ENCODE results near the gene PAXIP1.
"Not testable (repeated sequence)": the region's sequence is repeated elsewhere in the genome, so short reads cannot be mapped to it uniquely, and the experiment has no call there.

The PAXIP1 gene

GRCh38 chr7:154942691-154943090 lies 60.2 kb downstream of the PAXIP1 start:
- DNase-seq: no peak

DNA sequence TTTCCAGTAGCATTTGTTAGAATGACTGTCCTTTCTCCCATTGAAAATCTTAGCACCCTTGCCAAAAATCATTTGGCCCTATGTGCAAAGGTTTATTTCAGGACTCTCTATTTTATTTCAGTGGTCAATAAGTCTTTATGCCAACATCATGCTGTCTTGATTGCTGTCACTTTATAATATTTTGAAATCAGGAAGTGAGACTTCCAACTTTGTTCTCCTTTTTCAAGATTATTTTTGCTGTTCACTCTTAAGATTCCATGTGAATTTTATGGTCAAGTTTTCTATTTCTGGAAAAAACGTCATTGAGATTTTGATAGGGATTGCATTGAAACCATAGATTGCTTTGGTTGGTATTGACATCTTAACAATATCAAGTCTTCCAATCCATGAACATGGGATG lies 65.1 kb downstream of the PAXIP1 start:
- DNase-seq: no peak

GRCh38 chr7:154934353-154934952 lies 68.5 kb downstream of the PAXIP1 start:
- DNase-seq: not testable (repeated sequence)

GRCh38 chr7:154931906-154932305 lies 71.0 kb downstream of the PAXIP1 start:
- no peak for DNase-seq

DNA sequence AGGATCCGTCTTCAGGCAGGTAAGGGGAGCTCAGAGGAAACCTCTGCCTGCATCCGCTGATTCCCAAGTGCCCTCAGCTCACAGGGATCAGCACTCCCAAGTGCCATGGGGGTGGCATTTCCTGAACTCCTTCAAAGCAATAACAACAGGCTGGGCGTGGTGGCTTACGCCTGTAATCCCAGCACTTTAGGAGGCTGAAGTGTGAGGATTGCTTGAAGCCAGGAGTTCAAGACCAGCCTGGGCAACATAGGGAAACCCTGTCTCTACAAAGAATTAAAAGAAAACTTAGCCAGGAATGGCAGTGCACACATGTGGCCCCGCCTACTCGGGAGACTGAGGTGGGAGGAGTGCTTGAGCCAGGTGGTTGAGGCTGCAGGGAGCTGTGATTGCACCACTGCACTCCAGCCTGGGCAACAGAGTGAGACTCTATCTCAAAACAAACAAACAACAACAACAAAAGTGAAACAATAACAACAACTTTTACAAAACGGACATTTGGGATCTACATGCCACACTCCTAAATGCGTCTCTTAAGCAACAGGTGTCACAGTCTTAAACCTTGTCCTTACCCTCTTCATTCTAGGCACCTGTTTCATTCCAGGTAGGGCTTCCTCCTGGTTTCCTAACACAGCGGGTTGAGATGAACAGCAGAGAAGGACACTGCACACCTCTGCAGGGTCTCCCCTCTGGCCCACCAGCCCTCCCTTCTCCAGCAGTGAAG lies 73.8 kb downstream of the PAXIP1 start:
- no peak for DNase-seq

GRCh38 chr7:154928136-154929005 lies 74.6 kb downstream of the PAXIP1 start:
- peak; percentile 8 for DNase-seq

- DNase-seq: peak; percentile 68
These were observed 75.2 kb downstream of the PAXIP1 start for GRCh38 chr7:154927624-154928125.

- DNase-seq: not testable (repeated sequence)
These were observed 80.5 kb downstream of the PAXIP1 start for GRCh38 chr7:154922472-154922871.

DNA sequence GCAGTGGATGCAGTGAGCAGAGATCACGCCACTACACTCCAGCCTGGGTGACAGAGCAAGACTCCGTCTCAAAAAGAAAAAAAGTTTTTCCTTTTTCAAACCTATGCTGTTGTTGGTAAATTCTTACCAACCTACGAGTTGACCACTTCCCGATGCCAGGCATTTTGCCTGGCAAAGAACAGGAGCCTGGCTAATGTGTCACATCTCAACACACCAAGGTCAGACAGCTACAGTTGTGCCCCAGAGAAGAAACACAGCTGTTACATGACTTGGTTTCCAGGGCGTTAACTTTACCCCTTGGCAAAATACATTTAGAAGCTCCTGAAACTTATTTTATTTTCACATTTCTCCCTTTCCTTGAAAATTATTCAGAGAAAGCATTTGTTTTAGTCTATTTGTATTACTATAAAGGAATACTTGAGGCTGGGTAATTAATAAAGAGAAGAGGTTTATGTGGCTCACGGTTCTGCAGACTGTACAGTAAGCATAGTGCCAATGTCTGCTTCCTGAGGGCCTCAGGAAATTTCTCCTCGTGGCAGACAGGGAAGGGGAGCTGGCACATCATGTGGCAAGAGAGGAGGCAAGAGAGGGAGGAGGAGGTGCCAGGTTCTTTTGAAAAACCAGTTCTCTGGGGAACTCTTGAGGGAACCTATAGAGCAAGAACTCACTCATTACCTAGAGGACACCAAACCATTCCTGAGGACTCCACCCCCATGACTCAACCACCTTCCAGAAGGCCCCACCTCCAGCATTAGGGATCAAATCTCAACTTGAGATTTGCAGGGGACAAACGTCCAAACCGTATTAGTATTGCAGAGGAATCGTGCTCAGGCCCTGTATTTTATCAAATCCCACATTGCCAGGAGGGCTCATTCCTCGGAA lies 83.3 kb downstream of the PAXIP1 start:
- DNase-seq: no peak

- no peak for DNase-seq
These were observed 84.2 kb downstream of the PAXIP1 start for GRCh38 chr7:154918741-154919140.

DNA sequence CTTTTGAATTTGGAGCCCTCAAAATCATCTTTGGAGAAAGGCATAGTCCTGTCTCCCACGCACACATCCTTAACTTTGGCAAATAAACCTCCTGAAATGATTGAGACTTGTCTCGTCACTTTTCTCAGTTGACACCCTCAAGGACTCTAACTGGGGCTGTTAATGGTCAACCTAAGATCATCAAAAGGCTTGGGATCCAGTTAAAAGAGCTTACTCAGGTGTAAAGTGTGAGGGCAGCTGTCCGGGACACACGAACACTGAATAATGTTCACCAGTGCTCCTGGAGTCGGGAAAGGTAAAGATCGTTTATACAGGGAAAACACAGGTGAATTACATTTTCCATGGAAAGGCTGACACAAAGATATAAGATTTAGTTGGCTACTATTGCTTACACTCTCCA lies 84.7 kb downstream of the PAXIP1 start:
- no peak for DNase-seq

- DNase-seq: no peak
These were observed 85.1 kb downstream of the PAXIP1 start for GRCh38 chr7:154917808-154918160.

DNA sequence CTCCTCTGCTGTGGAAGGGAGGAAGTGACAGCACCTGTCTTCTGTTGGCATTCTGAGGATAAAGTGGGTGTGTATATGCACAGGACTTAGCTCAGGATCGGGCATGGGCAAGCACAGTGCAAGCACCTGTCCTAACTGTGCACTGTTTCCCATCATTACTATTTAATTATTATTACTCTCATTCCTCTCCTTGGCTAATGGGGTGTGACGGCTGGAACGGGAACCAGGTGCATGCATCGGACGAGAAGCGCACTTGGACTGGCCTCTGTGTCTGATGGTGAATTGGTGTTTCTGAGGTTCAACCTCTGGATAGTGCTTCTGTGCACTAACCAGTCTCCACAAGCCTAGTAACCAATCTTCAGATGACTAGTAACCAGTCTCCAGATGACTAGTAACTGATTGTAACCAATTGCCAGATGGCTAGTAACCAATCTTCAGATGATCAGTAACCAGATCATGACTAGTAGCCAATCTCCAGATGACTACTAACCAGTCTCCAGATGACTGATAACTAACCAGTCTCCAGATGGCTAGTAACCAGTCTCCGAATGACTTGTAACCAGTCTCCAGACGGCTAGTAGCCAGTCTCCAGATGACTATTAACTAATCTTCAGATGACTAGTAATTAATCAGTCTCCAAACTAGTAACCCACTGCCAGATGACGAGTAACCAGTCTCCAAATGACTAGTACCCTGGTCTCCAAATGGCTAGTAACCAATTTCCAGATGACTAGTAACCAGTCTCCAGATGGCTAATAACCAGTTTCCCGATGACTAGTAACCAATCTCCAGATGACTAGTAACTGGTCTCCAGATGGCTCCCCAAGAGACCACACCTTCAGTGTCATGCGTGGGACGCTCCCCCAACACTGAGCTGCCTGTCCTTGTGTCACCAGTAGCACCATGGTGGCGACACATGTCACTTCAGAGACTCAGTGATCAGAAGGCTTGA lies 85.8 kb downstream of the PAXIP1 start:
- no peak for DNase-seq

- no peak for DNase-seq
These were observed 86.5 kb downstream of the PAXIP1 start for GRCh38 chr7:154916381-154916780.

DNA sequence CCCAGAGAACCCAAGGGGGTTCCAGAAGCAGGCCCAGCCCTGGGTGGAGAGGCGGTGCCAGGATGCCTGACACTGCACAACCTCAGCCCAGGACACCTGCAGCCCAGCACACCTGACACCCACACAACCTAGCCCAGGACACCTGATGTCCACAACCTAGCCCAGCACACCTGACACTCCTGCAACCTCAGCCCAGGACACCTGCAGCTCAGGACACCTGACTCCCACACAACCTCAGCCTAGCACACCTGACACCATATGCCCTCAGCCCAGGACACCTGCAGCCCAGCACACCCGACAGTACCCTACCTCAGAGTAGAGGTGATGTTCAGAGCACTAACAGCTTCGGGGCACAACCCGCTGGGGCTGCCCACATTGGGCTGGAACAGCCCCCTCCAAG lies 87.3 kb downstream of the PAXIP1 start:
- no peak for DNase-seq

DNA sequence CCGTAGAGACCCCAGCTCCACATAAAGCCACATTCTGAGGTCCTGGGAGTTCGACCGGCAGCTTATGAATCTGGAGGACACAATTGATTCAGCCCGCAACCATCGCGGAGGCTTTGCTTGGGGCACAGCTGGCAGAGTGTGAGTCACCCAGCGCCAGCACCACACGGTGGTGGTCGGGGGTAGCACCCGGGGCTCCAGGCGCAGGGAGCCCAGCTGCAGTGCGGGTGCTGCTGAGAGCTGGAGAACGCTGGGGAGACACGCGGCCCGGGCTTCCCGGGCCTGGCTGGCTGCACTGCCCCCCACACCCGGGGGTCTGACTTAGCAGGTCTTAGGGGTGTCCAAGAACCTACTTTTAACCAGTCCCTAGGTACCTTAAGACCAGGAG lies 87.9 kb downstream of the PAXIP1 start:
- DNase-seq: no peak

GRCh38 chr7:154914308-154914995 lies 88.5 kb downstream of the PAXIP1 start:
- DNase-seq: no peak

GRCh38 chr7:154913638-154914307 lies 89.2 kb downstream of the PAXIP1 start:
- DNase-seq: peak; percentile 89

DNA sequence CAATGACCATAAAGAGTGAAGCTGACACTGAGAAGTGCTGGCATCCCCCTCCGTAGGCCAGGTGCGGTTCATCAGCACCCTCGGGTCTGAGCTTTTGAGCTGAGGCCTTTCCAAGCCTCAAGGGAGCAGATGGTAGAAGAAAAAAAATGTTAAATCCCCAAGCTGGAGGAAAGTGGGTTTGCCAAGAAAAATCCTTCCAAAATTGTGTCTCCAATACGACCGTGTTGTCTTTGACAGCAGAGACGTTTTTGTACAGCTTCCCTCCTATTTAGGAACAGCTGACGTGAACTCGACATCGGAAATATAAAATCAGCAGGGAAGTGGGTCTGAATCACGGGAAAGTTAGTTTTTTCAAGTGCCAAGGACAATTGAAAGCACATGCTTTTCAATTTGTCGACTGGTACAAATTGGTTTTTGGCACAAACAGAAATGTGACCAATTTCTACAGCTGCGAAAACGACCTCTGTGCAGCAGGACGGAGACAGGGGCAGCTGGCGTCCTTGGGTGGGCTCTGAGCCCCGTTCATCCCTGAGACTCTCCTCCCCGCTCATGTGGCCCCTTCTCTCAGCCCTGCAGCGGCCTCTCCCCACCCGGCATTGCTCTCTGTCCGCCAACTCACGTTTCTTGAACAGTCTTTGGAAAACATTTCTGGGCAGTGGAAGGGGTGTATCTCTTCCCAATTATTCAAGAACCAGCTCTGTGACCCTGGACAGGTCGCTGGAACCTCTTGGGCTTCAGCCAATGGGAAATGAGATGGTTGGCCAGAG lies 89.9 kb downstream of the PAXIP1 start:
- DNase-seq: no peak
